Caco-2 (cell line): ENCODE measurements around the gene SPACA9. TPM values are rescaled to one million over a fixed set of nuclear protein-coding genes. Genes with fewer than 3 reads are reported as not detected.

Experiments used
- BruUV-seq: library from RNA; stranded (reverse); fragments of 400-500 nt; replicated peaks from 2 replicates; lab custom pipeline; 2021; lab: Mats Ljungman, UMichigan
- CTCF ChIA-PET: fragments of 300-600 bp; sonication (Branson Sonifier 250); formaldehyde crosslinking; loops from one replicate; lab custom pipeline; 2022; ENCODE audit warnings: antibody characterized with exemption; lab: Charles Lee
- POLR2A ChIA-PET: fragments of 300-600 bp; sonication (Branson Sonifier 250); formaldehyde crosslinking; loops from one replicate; lab custom pipeline; 2022; ENCODE audit warnings: antibody characterized with exemption; lab: Charles Lee
- DNase-seq, 2 experiments: peaks; one replicate each; pipeline versions ENCODE4 v3.0.0 to v3.0.0-alpha.2; 2020 to 2022
- H3K27me3 ChIP-seq: replicated peaks from 2 replicates; pipeline ENCODE4 v1.6.0; 2011; ENCODE audit warnings: low read length; ENCODE audit not compliant: control insufficient read depth, insufficient read depth
- H3K36me3 ChIP-seq: 2 replicates; pipeline ENCODE4 v1.5.1; 2011; ENCODE audit warnings: low read length; ENCODE audit not compliant: control insufficient read depth, insufficient read depth
- H3K4me1 ChIP-seq: fragments of 250-450 bp; sonication (Bioruptor Pico); 2 replicates; pipeline ENCODE4 v1.5.1; 2020; ENCODE audit warnings: mild to moderate bottlenecking
- H3K4me3 ChIP-seq: 2 replicates; pipeline ENCODE4 v1.5.1; 2011; ENCODE audit warnings: low read depth, mild to moderate bottlenecking, control low read depth, low read length
- H3K9me3 ChIP-seq: fragments of 250-450 bp; sonication (Bioruptor Pico); 2 replicates; pipeline ENCODE4 v1.5.1; 2020; ENCODE audit warnings: mild to moderate bottlenecking, moderate library complexity
- H3K27ac Mint-ChIP-seq: one replicate; pipeline ENCODE4 v1.8.0; 2022; ENCODE audit warnings: mixed read lengths; ENCODE audit not compliant: unreplicated experiment
- H3K27me3 Mint-ChIP-seq: one replicate; pipeline ENCODE4 v1.8.0; 2022; ENCODE audit warnings: mixed read lengths; ENCODE audit not compliant: insufficient read depth, unreplicated experiment
- H3K36me3 Mint-ChIP-seq: one replicate; pipeline ENCODE4 v1.8.0; 2022; ENCODE audit warnings: mild to moderate bottlenecking, mixed read lengths; ENCODE audit not compliant: insufficient read depth, unreplicated experiment
- H3K4me1 Mint-ChIP-seq: one replicate; pipeline ENCODE4 v1.8.0; 2022; ENCODE audit warnings: low read depth, mixed read lengths; ENCODE audit not compliant: unreplicated experiment
- H3K4me3 Mint-ChIP-seq: one replicate; pipeline ENCODE4 v1.8.0; 2022; ENCODE audit warnings: mild to moderate bottlenecking, moderate library complexity, mixed read lengths; ENCODE audit not compliant: unreplicated experiment
- H3K9me3 Mint-ChIP-seq: one replicate; pipeline ENCODE4 v1.8.0; 2022; ENCODE audit warnings: mixed read lengths; ENCODE audit not compliant: unreplicated experiment
- intact Hi-C: fragments of 100-400 bp; cut with micrococcal nuclease; formaldehyde crosslinking; loops from one replicate; pipeline ENCODE4 v1.10.0; 2022; ENCODE audit not compliant: unreplicated experiment
- total RNA-seq: library from RNA; stranded (reverse); gene quantifications from 2 replicates; pipeline ENCODE4 v1.2.3, GENCODE V29; 2022
- TF ChIP-seq, protein P1 (sequence below), 2 experiments: fragments of 200-600 bp in 1 of 2; IDR thresholded peaks; 1 replicate in 1 of 2; 2 replicates in 1 of 2; pipeline versions ENCODE4 v1.5.1 to v1.8.0; 2011 to 2022; ENCODE audit warnings: antibody characterized with exemption in 1 of 2, control low read depth in 1 of 2, inconsistent platforms in 1 of 2, low read depth in 1 of 2, low read length in 1 of 2, mild to moderate bottlenecking in 1 of 2, moderate library complexity in 1 of 2; ENCODE audit not compliant: insufficient read depth in 1 of 2, severe bottlenecking in 1 of 2, unreplicated experiment in 1 of 2

Gene SPACA9
- total RNA-seq, 1 experiment from 2014 or later = 0.64 TPM

DNA sequence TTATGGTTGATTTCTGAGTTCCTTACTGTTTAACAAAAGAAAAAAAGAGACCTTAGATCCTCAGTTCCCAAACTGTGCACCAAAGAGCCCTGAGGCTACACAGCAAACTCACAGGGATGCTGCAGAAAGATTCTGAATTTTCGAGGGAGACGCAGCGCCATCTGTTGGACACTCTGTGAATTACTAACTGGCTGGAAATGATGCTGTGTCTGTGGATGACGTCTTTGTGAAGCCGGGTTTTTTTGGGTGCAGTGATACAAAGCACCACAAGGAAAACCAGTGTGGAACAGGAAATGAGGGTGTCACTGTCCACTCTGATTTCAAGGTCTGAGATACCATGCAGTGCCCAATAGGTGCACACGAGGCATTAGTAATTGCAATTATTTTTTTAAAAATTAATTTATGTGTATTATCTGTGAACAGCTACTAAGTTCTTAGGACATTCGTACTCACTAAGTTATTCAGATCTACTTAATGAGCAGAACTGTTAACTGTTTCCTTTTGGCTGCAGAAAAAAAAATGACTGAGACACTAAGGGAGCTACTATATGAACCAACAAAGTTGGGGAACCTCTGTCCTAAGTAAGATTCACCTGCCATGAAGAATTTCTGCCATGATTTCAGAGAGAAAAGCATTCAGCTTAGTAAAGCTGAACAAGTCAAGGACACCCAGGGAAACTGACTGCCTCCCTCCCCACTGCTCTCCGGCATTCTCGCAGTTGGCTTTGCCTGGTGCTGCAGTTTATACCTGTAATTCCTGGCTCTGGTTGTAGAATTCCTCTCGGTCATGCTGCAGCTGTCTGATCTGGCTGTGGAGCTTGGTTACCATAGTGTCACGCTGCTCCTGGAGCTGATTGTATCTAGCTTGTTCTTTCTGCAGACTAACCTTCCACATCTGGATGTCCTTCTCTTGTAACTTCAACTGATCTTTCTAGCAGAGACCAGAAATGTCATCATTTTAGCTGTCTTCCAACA, 23.4 kb downstream of the SPACA9 start:
- no peaks in the 10 kb centered on the region for H3K4me1 Mint-ChIP-seq
- TF ChIP-seq, protein P1, sequence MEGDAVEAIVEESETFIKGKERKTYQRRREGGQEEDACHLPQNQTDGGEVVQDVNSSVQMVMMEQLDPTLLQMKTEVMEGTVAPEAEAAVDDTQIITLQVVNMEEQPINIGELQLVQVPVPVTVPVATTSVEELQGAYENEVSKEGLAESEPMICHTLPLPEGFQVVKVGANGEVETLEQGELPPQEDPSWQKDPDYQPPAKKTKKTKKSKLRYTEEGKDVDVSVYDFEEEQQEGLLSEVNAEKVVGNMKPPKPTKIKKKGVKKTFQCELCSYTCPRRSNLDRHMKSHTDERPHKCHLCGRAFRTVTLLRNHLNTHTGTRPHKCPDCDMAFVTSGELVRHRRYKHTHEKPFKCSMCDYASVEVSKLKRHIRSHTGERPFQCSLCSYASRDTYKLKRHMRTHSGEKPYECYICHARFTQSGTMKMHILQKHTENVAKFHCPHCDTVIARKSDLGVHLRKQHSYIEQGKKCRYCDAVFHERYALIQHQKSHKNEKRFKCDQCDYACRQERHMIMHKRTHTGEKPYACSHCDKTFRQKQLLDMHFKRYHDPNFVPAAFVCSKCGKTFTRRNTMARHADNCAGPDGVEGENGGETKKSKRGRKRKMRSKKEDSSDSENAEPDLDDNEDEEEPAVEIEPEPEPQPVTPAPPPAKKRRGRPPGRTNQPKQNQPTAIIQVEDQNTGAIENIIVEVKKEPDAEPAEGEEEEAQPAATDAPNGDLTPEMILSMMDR (IDR thresholded peaks at IDR 0.05; ENCODE audit: insufficient read depth in 1 of 2, low read depth in 1 of 2, low read length in 1 of 2, severe bottlenecking in 1 of 2, unreplicated experiment in 1 of 2) = peak; percentile 80 to 90
- ChIA-PET POLR2A (no interaction called here), CTCF (interaction anchor here (0.6 to 1.6 kb wide), 6 partner anchors 9 to 384 kb away, joined by 3 to 6 read pairs (median 4); partner anchors contain the start of gene DDX31)
- H3K4me3 Mint-ChIP-seq = no peak overlapping the region
- no peaks in the 10 kb centered on the region for H3K9me3 ChIP-seq
- peak; percentile 79 to 83 for DNase-seq
- no peaks in the 10 kb centered on the region for H3K27me3 ChIP-seq
- no peaks in the 10 kb centered on the region for H3K4me1 ChIP-seq
- no peak overlapping the region for H3K27ac Mint-ChIP-seq
- no peaks in the 10 kb centered on the region for H3K27me3 Mint-ChIP-seq
- no peaks in the 10 kb centered on the region; the same call in none of the 2 replicates for H3K36me3 ChIP-seq
- H3K36me3 Mint-ChIP-seq = peaks cover 13% of the 10 kb centered on the region
- intact Hi-C loops = loop anchor here (1.0 to 5.0 kb wide), 4 partner anchors 54 to 100 kb away; no protein-coding TSS in a partner anchor
- no peak overlapping the region for H3K4me3 ChIP-seq
- BruUV-seq = no TSS peak
- H3K9me3 Mint-ChIP-seq = no peaks in the 10 kb centered on the region

DNA sequence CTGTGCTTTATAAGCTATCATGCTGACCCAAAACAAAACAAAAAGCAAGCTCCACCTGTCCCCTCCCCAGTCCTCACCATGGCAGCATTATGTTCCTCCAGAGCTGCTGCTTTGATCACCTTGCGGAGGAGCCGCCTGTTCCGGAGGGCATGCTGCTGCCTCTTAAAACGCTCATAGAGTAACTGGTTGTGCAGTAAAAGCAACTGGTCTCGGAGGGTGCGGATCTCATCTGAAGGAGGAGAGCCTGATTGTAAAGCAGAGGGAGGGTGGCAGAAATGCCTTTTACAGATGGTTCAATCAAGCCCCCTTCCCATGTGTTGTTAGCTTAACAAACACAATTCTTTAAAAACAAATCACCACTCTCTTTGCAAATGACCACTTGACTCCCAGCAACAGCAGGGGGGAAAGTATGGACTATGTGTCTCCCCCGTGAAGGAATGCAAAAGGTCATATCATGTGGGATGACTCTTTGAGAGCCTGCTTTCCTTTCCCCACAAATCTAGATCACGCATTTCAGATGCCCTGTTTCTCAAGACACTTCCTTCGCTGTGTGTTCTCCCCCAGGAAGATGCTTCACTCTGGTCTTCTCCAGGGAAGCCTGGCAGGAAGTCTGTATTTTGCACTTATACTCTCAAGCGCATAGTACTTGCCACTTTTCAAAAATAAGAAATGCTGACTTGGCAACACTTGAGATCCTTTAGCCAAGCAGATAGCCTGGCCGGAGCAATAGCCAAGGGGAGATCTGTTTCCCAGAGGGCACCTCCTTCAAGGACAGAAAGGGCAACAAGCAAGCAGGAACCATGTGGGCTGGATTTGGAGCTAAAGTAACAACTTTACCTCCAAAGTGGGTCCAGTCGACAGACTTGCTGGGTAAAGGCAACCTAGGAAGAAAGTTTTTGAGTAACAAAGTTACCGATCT, 25.1 kb downstream of the SPACA9 start:
- ChIA-PET POLR2A (no interaction called here), CTCF (no interaction called here)
- intact Hi-C loops = loop anchor here (5.0 kb wide), 2 partner anchors 82 to 102 kb away; no protein-coding TSS in a partner anchor
- no peak for DNase-seq
- no peaks in the 10 kb centered on the region for H3K27me3 ChIP-seq
- H3K36me3 Mint-ChIP-seq = peaks cover 15% of the 10 kb centered on the region
- no peaks in the 10 kb centered on the region for H3K9me3 ChIP-seq
- no peak overlapping the region for H3K4me3 Mint-ChIP-seq
- H3K27me3 Mint-ChIP-seq = no peaks in the 10 kb centered on the region
- H3K4me1 Mint-ChIP-seq = no peaks in the 10 kb centered on the region
- H3K36me3 ChIP-seq = no peaks in the 10 kb centered on the region; the same call in 1 of the 2 replicates
- no peaks in the 10 kb centered on the region for H3K4me1 ChIP-seq
- TF ChIP-seq, protein P1 (IDR thresholded peaks at IDR 0.05; ENCODE audit: insufficient read depth in 1 of 2, low read depth in 1 of 2, low read length in 1 of 2, severe bottlenecking in 1 of 2, unreplicated experiment in 1 of 2) = no peak
- H3K9me3 Mint-ChIP-seq = no peaks in the 10 kb centered on the region
- no peak overlapping the region for H3K27ac Mint-ChIP-seq
- no peak overlapping the region for H3K4me3 ChIP-seq
- no TSS peak for BruUV-seq

DNA sequence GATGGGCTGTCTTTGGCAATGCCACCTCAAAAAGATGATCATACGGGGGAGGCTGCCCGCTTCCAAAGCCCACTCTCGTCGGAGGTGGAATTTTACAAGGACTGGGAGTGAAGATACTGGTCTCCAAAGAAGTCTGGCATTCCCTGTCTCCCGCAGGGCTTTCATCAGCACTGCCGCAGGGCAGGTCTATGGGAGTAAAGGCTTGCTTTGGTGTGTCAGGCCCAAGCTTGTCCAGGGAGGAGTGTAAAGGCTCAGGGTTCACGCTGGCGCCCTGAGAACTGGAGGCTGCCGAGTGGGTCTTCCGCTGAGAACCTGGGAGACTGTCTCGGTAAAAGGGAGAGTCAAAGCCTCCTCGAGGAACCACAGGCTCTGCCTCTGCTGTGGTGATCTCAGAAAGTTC, 27.0 kb downstream of the SPACA9 start:
- H3K36me3 ChIP-seq = peaks cover 2% of the 10 kb centered on the region; the same call in 1 of the 2 replicates
- Mint-ChIP-seq H3K36me3 (peaks cover 28% of the 10 kb centered on the region), H3K27me3 (no peaks in the 10 kb centered on the region), H3K9me3 (no peaks in the 10 kb centered on the region), H3K4me1 (no peaks in the 10 kb centered on the region), H3K4me3 (no peak overlapping the region), H3K27ac (no peak overlapping the region)
- no peak overlapping the region for H3K4me3 ChIP-seq
- no peaks in the 10 kb centered on the region for H3K27me3 ChIP-seq
- H3K4me1 ChIP-seq = no peaks in the 10 kb centered on the region
- BruUV-seq = no TSS peak
- ChIA-PET CTCF (no interaction called here), POLR2A (no interaction called here)
- intact Hi-C loops = no loop called here
- H3K9me3 ChIP-seq = no peaks in the 10 kb centered on the region
- DNase-seq = no peak
- TF ChIP-seq, protein P1 (IDR thresholded peaks at IDR 0.05; ENCODE audit: insufficient read depth in 1 of 2, low read depth in 1 of 2, low read length in 1 of 2, severe bottlenecking in 1 of 2, unreplicated experiment in 1 of 2) = no peak
